ENCODE measurements around the gene PDE3A. TPM values are rescaled to one million over a fixed set of nuclear protein-coding genes. Genes with fewer than 3 reads are reported as not detected.
A peak's percentile ranks its signal among the peaks of the same experiment; 100 is the strongest.

The PDE3A gene
- total and polyA plus RNA-seq, 7 donors: 0.53 to 4.1 (median 2.1) TPM

DNA sequence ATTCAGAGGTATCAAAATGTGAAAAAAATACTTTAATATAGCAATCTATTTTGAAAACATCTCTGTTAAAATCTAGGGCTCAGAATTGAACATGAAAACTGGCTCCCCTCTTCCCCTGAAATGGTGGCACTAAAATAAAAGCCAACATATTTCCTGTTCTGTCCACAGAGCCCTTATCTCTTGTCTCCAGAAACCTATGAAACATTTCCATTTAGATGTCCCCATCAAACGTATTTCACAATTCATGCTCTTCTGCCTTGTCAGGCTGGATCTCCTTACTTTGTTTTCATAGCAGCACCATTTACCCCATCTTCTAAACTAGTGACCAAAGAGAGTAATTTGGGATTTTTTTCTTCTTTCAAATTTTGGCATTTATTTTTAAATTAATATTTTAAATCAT is 42.4 kb downstream of the PDE3A start:
- WGBS, 3 donors: 51 to 68% (median 55%) methylated on average over 1 of the region's 1 CpG
- intact Hi-C loops (cut with DNase I): no loop called here
- Histone ChIP-seq H3K4me1 (no peaks in the 10 kb centered on the region), H3K27me3 (ENCODE audit: insufficient read depth in 3 of 3, low read length in 2 of 3) (no peaks in the 10 kb centered on the region), H3K36me3 (ENCODE audit: insufficient read depth in 1 of 2, low read depth in 1 of 2) (no peaks in the 10 kb centered on the region), H3K9me3 (no peaks in the 10 kb centered on the region), H3K4me3 (no peak overlapping the region), H3K27ac (no peak overlapping the region)
- ATAC-seq (no peak), DNase-seq (no peak)
- no peak for TF ChIP-seq CTCF (IDR thresholded peaks at IDR 0.05)

GRCh38 chr12:20411345-20411744 is 43.0 kb downstream of the PDE3A start:
- TF ChIP-seq CTCF (IDR thresholded peaks at IDR 0.05): no peak
- no peak overlapping the region for H3K4me3 ChIP-seq
- H3K36me3 ChIP-seq (ENCODE audit: insufficient read depth in 1 of 2, low read depth in 1 of 2): no peaks in the 10 kb centered on the region
- no peaks in the 10 kb centered on the region for H3K27me3 ChIP-seq (ENCODE audit: insufficient read depth in 3 of 3, low read length in 2 of 3)
- no peak for DNase-seq
- WGBS, 3 donors: 64 to 78% (median 77%) methylated on average over 3 of the region's 3 CpGs
- intact Hi-C loops (cut with DNase I): no loop called here
- no peak overlapping the region for H3K27ac ChIP-seq
- H3K9me3 ChIP-seq: no peaks in the 10 kb centered on the region
- no peak for ATAC-seq
- H3K4me1 ChIP-seq: no peaks in the 10 kb centered on the region

GRCh38 chr12:20415028-20415427 is 46.7 kb downstream of the PDE3A start:
- no peaks in the 10 kb centered on the region for H3K9me3 ChIP-seq
- DNase-seq (no peak), ATAC-seq (peak in 1 of 4 donors; percentile 47)
- WGBS, 3 donors: 3 to 5% (median 5%) methylated on average over 4 of the region's 4 CpGs
- intact Hi-C loops (cut with DNase I): no loop called here
- H3K27ac ChIP-seq: no peak overlapping the region
- H3K4me1 ChIP-seq: no peaks in the 10 kb centered on the region
- peak overlapping the region; percentile 13 for H3K4me3 ChIP-seq
- no peaks in the 10 kb centered on the region for H3K27me3 ChIP-seq (ENCODE audit: insufficient read depth in 3 of 3, low read length in 2 of 3)
- H3K36me3 ChIP-seq (ENCODE audit: insufficient read depth in 1 of 2, low read depth in 1 of 2): no peaks in the 10 kb centered on the region
- TF ChIP-seq CTCF (IDR thresholded peaks at IDR 0.05): no peak

GRCh38 chr12:20415641-20416040 is 47.3 kb downstream of the PDE3A start:
- Histone ChIP-seq H3K4me3 (no peak overlapping the region), H3K9me3 (no peaks in the 10 kb centered on the region), H3K27me3 (ENCODE audit: insufficient read depth in 3 of 3, low read length in 2 of 3) (no peaks in the 10 kb centered on the region), H3K4me1 (peaks cover 1% of the 10 kb centered on the region), H3K27ac (no peak overlapping the region), H3K36me3 (ENCODE audit: insufficient read depth in 1 of 2, low read depth in 1 of 2) (no peaks in the 10 kb centered on the region)
- peak in 1 of 4 donors; percentile 38 for ATAC-seq
- intact Hi-C loops (cut with DNase I): no loop called here
- DNase-seq: no peak
- TF ChIP-seq CTCF (IDR thresholded peaks at IDR 0.05): no peak
- 24 to 52% (median 41%) methylated on average over 6 of the region's 6 CpGs for WGBS, 3 donors

DNA sequence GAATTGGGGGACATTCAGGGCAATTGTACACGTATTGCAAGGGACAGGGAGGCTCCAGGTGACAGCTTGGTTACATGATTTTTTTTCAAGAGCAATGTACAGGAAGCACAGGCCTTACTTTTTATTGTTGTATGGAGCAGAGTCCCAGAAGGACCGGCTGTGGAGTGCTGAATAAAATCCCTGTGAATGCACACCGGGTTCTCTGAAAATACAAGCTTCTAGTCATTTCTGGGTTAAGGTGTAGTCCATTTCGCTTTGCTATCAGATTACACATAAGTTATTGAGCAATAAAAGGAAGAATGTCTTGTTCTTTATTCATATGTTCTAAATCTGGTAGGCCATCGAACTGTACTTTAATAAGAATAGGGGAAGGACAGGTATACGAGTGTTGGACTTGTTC is 52.2 kb downstream of the PDE3A start:
- H3K9me3 ChIP-seq: no peaks in the 10 kb centered on the region
- no peak overlapping the region for H3K4me3 ChIP-seq
- H3K27me3 ChIP-seq (ENCODE audit: insufficient read depth in 3 of 3, low read length in 2 of 3): no peaks in the 10 kb centered on the region
- peaks cover 9% of the 10 kb centered on the region for H3K4me1 ChIP-seq
- no peak for DNase-seq
- intact Hi-C loops (cut with DNase I): no loop called here
- no peak for TF ChIP-seq CTCF (IDR thresholded peaks at IDR 0.05)
- ATAC-seq: peak in 2 of 4 donors; percentile 17 to 52
- WGBS, 3 donors: 43 to 62% (median 61%) methylated on average over 6 of the region's 6 CpGs
- no peaks in the 10 kb centered on the region for H3K36me3 ChIP-seq (ENCODE audit: insufficient read depth in 1 of 2, low read depth in 1 of 2)
- no peak overlapping the region for H3K27ac ChIP-seq

Data from psoas muscle (tissue), 8 donors.